Esophagus mucosa (tissue), 1 donor: ENCODE measurements around the gene MLC1. TPM values are rescaled to one million over a fixed set of nuclear protein-coding genes. Genes with fewer than 3 reads are reported as not detected.

ENCODE experiments used
- ATAC-seq: fragments of 200-7000 bp; cut with Tn5 transposase; one replicate; pipeline ENCODE4 v1.9.1; 2020
- total RNA-seq: library from RNA; stranded (reverse); gene quantifications from one replicate; pipeline ENCODE4 v1.2.4, GENCODE V29; 2023
- donor health status: DM: yes; HTN: yes; CAD: no.

Gene MLC1
- total RNA-seq = not detected

DNA sequence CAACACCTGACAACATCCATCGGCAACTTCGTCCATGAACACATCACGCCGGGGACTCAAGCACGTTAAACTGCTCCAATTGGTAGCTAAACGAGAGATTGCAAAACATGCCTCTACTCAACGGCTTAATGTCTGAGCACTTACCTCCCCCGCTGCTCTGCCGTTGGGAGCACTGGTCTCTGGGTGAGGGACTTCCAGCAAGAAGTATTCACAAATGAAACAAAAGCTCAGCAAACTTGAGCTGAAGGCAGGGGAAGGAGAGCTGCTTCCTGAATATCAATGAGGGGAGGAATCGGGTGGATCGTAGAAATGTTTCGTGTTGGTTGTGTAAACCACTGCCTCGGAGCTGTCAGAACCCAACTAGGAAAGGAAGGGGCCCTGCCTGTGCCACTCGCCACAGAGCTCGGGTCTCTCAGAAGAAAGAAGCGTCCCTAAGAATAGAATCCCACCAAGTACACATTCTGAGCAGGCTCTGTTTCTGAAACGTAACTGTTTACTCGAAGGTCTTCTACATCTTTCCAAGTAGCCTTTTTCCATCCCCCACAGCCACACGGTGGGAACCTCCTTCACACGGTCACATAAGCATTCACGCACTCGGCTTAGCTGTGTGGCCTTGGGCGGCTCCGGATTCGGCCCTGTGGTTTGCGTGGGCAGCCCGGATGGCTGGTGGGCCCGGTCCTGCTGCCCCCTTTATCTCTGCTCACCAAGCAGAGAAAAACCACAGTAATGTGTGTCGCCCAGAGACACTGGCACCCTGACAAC lies at the start of gene MLC1:
MLC1 (minus strand) TSS at position 216 of the 762 bp plus-strand sequence. CDS start 524 bp downstream, outside the sequence.
- ATAC-seq = no peak

DNA sequence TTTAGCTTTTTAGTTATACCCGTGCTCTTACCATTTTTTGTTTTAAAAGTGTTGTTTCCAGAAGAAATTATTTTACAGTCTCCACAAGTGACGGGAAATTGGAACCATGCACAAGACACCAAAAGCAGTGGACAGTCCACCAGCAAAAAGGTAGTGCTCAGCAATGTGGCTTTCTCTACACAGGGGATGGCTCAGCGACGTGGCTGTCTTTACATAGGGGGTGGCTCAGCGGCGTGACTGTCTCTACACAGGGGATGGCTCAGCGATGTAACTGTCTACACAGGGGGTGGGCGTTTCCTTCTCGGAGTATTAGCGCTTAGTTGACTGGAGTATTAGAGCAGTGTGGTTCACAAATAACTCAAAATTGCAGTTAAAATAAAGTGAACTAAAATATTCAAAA lies 49.3 kb upstream of the MLC1 start:
- ATAC-seq = no peak

DNA sequence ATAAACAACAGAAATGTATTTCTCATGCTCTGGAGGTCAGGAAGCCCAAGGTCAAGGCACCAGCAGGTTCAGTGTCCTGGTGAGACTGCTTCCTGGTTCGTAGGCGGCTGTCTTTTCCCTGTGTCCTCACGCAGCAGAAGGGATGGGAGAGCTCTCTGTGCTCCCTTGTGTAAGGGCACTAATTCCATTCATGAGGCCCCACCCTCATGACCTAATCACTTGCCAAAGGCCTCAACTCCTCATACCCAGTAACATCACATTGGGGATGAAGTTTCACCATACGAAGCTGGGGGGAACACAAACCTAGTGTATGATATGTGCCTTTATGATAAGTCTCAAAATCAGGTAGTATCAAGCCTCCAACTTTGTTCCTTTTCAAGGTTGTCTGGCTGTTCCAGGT lies 46.7 kb upstream of the MLC1 start:
- no peak for ATAC-seq

DNA sequence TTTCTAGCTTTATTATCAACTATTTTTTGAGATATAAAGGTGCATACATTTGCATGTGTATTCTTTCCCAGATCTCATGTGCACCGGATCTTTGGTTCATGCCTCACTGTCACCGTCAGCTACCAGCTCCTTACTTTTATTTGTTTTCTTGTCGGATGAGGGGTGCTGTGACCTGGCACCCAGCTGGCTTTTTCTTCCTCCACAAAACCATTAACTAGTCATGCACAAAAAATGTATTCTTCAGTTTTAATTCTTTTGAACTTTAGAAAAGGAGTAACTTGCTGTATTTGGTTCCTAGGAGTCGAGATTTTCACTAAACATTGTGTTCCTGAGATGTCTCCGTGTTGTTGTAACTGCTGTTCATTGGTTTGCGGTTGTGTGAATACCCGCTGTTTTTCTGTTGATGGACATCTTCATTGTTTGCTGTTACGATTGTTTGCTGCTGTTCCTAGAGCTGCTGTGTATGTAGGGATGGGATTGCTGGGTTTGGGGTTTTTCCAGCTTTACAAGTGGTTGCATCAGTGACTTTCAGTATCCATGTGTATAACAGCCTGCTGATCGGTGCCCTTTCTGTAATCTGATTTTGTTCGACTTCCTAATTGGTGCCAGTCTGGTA lies 44.0 kb upstream of the MLC1 start:
- ATAC-seq = no peak

DNA sequence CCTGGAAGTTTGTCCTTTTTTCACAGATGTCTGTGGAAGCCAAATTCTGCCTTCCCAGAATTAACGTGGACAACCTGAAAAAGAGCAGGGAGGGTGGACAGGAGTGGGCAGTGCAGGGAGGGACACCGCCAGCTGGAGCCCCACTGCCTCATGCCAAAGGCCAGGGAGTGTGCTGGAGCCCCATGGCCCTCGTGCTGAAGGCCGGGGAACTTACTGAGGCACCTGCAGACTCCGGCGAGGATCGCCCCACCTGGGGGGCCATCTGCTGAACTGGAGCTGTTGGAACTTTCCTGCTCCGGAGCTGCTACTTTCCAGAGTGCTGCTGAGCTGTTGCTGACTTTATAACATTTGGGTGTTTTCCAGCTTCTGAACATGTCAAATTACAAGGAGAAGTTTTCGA lies 39.8 kb upstream of the MLC1 start:
- no peak for ATAC-seq

GRCh38 chr22:50123119-50123518 lies 37.9 kb upstream of the MLC1 start:
- ATAC-seq = no peak

DNA sequence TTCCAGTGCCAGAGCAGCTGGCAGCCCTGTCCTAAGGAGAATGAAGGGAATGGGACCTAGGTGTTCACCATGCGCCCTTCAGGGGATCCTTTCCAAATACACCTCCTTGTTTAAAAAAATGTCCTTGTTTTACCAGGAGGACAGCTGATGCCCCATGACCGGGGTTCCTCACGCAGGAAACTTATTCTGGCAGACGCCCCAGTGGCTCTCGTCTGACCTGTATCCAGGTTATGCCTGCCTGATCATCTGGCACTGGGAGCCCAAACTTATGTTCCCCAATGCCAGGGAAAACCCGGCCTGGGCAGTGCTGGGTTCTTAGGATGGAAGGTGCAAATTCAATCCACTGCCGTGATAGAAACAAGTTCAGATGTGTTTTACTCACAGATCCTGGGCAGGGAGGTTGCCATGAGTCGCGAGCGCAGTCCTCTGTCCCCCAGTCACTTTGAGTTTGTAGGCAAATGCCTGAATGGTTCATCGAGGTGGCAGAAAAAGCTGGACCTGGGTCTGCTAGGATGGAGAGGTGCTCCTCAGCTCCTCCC lies 36.0 kb upstream of the MLC1 start:
- ATAC-seq = no peak

GRCh38 chr22:50119768-50120251 lies 34.6 kb upstream of the MLC1 start:
- no peak for ATAC-seq

- ATAC-seq = no peak
Measured at GRCh38 chr22:50119169-50119767, 34.0 kb upstream of the MLC1 start.

- ATAC-seq = no peak
Measured at GRCh38 chr22:50118557-50119168, 33.4 kb upstream of the MLC1 start.

DNA sequence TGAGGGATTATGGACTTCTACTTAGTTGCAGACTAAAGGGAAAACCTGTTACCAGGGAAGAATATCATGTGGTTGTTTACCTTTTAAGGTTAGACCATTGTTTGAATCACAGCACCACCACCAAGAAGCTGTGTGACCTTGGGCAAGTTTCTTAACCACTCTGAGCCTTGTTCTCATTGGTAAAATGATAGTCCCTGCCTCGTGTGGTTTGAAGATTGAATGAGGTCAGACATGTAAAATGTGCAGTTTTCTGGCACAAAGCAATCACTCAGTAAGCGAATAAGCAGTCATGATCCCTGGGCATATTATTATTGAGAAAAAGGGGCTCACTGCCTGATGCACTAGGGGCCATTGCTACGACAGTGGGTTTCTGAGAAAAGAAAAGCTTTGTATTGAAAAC lies 32.9 kb upstream of the MLC1 start:
- no peak for ATAC-seq

DNA sequence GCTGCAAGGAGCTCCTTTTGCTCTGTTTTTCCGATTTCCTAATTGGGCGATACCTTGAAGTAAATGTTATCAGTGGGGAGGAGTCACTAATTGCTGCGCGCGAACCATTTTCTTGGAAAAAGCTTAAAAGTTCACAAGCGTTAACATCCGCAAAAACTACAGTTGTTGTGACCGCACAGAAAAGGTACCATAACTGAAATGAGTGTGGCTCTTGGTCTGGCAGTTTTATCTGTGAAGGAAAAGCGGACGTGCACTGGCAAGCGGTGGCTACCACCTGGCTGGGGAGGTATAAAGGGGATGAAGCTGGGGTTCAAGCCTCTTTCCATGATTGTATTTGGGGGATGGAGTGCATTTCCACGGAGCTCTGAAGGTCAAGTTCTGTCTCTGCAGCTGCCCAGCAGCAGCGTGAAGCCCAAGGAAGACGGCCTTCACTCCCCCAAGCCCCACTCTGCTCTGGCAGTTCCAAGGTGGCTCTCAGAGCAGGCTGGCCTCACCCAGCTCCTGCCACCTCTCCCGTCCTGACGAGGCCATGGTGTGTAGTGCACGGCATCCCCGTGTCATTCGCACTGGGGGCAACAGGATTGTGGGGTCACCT lies 32.0 kb upstream of the MLC1 start:
- ATAC-seq = no peak

DNA sequence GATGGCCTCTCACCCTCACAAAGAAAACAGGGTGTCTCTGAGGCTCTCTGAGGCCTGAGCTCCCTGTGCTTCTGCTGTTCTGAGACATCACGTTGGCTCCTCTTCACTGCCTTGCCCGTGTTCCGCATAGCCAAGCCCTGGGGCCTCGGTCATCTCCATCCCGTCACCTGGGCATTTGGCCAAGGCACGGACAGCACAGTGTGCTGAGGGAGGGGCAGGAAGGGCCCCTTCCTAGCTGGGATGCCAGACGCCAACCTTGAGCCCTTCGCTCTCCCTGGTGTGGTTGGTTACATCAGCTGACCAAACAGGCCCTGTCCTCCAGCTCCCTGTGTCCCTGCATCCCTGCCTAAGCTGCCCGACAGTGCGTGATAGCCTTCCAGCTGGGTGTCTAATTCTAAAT lies 30.5 kb upstream of the MLC1 start:
- peak; percentile 28 for ATAC-seq

GRCh38 chr22:50114221-50115021 lies 29.2 kb upstream of the MLC1 start:
- no peak for ATAC-seq

GRCh38 chr22:50112151-50113118 lies 27.2 kb upstream of the MLC1 start:
- peak; percentile 55 for ATAC-seq

DNA sequence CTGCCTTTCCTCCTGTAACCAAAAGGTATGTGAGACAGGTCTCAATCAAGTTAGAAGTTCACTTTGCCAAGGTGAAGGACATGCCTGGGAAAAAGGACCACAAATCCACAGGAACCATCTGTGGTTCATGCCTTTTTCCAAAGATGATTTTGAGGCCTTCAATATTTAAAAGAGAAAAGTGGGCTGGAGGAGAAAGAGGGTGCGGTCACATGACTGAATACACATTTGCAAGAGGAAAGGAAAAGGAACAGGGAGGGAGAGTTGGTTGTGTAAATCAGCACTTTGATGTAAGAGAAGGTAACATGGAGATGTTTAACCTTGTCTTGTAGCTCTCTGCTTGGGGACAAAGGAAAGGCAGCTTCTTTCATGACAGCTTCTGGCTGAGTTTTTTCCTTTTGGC lies 25.8 kb upstream of the MLC1 start:
- ATAC-seq = no peak

- ATAC-seq = no peak
Measured at GRCh38 chr22:50107529-50107928, 22.3 kb upstream of the MLC1 start.

- peak; percentile 82 for ATAC-seq
Measured at GRCh38 chr22:50105208-50106100, 20.2 kb upstream of the MLC1 start.

GRCh38 chr22:50104141-50104544 lies 18.9 kb upstream of the MLC1 start:
- ATAC-seq = no peak
